HG03575 (cell line): Measurements from ENCODE around the gene PDE1C.

ENCODE experiments used
- ATAC-seq: cut with Tn5 transposase; IDR thresholded peaks from one replicate; pipeline ENCODE4 v1.9.1; 2021; ENCODE audit not compliant: unreplicated experiment, insufficient number of reproducible peaks, low FRiP score; ENCODE audit errors: extremely low read depth

Gene PDE1C

GRCh38 chr7:32070406-32071360 is at the start of gene PDE1C:
PDE1C (minus strand) TSS chr7:32070407.
- ATAC-seq = no peak

- no peak for ATAC-seq
Observed at GRCh38 chr7:32119790-32120196, 49.6 kb upstream of the PDE1C start.

- ATAC-seq = no peak
Observed at GRCh38 chr7:32117837-32118236, 47.6 kb upstream of the PDE1C start.

- no peak for ATAC-seq
Observed at GRCh38 chr7:32116436-32116835, 46.2 kb upstream of the PDE1C start.

GRCh38 chr7:32115831-32116230 is 45.6 kb upstream of the PDE1C start:
- no peak for ATAC-seq

GRCh38 chr7:32108651-32109050 is 38.4 kb upstream of the PDE1C start:
- no peak for ATAC-seq

GRCh38 chr7:32104766-32105165 is 34.6 kb upstream of the PDE1C start:
- ATAC-seq = no peak

GRCh38 chr7:32103361-32103760 is 33.2 kb upstream of the PDE1C start:
- ATAC-seq = no peak

- ATAC-seq = no peak
Observed at GRCh38 chr7:32102432-32102873, 32.2 kb upstream of the PDE1C start.

GRCh38 chr7:32100407-32100907 is 30.2 kb upstream of the PDE1C start:
- ATAC-seq = no peak

GRCh38 chr7:32094516-32094915 is 24.3 kb upstream of the PDE1C start:
- no peak for ATAC-seq

GRCh38 chr7:32093415-32094408 is 23.5 kb upstream of the PDE1C start:
- no peak for ATAC-seq

- ATAC-seq = no peak
Observed at GRCh38 chr7:32092346-32092745, 22.1 kb upstream of the PDE1C start.

- ATAC-seq = no peak
Observed at GRCh38 chr7:32091608-32092210, 21.5 kb upstream of the PDE1C start.

GRCh38 chr7:32089678-32090077 is 19.5 kb upstream of the PDE1C start:
- ATAC-seq = no peak

- ATAC-seq = no peak
Observed at GRCh38 chr7:32089256-32089655, 19.0 kb upstream of the PDE1C start.

- no peak for ATAC-seq
Observed at GRCh38 chr7:32088451-32088881, 18.3 kb upstream of the PDE1C start.

GRCh38 chr7:32079510-32079909 is 9.3 kb upstream of the PDE1C start:
- no peak for ATAC-seq

GRCh38 chr7:32078824-32079223 is 8.6 kb upstream of the PDE1C start:
- no peak for ATAC-seq
